Parathyroid adenoma (tissue), 2 donors: ENCODE measurements around the gene PTPRT.

Experiments used
- H2AFZ ChIP-seq: fragments of 300-600 bp; sonication (generic); one replicate; pipeline ENCODE4 v1.7.0; 2017; ENCODE audit warnings: antibody characterized with exemption, mild to moderate bottlenecking
- H3K27ac ChIP-seq: fragments of 300-600 bp; sonication (generic); one replicate; pipeline ENCODE4 v1.7.0; 2017
- H3K27me3 ChIP-seq: fragments of 300-600 bp; sonication (generic); one replicate; pipeline ENCODE4 v1.7.0; 2017; ENCODE audit warnings: low read length; ENCODE audit not compliant: control insufficient read depth, insufficient read depth
- H3K36me3 ChIP-seq: fragments of 300-600 bp; sonication (generic); one replicate; pipeline ENCODE4 v1.7.0; 2017; ENCODE audit warnings: low read length; ENCODE audit not compliant: control insufficient read depth, insufficient read depth
- H3K4me1 ChIP-seq: fragments of 300-600 bp; sonication (generic); one replicate; pipeline ENCODE4 v1.7.0; 2017; ENCODE audit warnings: control low read depth
- H3K4me2 ChIP-seq: fragments of 300-600 bp; sonication (generic); one replicate; pipeline ENCODE4 v1.7.0; 2017; ENCODE audit warnings: low read length
- H3K4me3 ChIP-seq: fragments of 300-600 bp; sonication (generic); one replicate; pipeline ENCODE4 v1.7.0; 2017; ENCODE audit warnings: low read depth, low read length
- H3K79me2 ChIP-seq: fragments of 300-600 bp; sonication (generic); one replicate; pipeline ENCODE4 v1.7.0; 2017; ENCODE audit warnings: control low read depth
- H3K9ac ChIP-seq: fragments of 300-600 bp; sonication (generic); one replicate; pipeline ENCODE4 v1.7.0; 2017; ENCODE audit warnings: mild to moderate bottlenecking
- H3K9me3 ChIP-seq: fragments of 300-600 bp; sonication (generic); one replicate; pipeline ENCODE4 v1.7.0; 2017; ENCODE audit warnings: low read length; ENCODE audit not compliant: control insufficient read depth
- TF ChIP-seq, protein P1 (sequence below): fragments of 300-600 bp; sonication (generic); IDR thresholded peaks from one replicate; pipeline ENCODE4 v1.7.0; 2017; ENCODE audit warnings: antibody characterized with exemption, mild to moderate bottlenecking
- donor health status: primary hyperparathyroidism.

PTPRT gene

DNA sequence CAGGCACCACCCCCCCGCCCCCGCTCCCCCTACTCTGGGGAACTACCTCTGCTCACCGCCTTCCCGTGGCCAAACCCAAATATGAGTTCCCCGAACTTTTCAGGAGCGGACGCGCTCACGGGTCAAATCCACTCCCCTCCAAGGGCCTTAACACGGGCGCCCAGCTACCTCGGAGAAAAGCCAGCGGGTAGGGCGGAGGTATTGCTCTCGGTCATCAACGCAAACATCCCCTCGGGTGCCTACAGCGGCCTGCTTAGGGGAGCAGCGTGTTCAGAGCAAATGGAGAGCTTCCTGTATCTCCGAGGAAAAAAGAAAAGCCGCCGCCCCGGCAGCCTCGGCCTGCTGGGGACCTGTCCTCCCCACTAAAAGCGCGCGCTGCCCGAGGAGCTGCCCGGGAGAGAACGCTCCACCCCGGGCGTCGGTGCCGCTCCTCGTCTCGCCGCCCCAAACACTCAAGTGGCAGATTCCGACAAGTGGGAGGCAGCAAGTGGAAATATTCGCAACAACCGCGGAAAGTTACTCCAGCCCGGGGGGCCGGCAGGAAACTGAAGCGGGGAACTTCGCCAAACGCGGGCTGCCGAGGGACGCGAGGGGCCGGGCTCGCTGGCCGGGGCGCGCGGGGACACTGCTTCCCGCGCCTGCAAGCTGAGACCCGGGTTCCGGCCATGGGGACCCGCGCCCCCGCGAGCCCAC is 699 bp downstream of the PTPRT start:
- H3K4me3 ChIP-seq, result no peak overlapping the region
- H3K27ac ChIP-seq, result peak overlapping the region; percentile 34

DNA sequence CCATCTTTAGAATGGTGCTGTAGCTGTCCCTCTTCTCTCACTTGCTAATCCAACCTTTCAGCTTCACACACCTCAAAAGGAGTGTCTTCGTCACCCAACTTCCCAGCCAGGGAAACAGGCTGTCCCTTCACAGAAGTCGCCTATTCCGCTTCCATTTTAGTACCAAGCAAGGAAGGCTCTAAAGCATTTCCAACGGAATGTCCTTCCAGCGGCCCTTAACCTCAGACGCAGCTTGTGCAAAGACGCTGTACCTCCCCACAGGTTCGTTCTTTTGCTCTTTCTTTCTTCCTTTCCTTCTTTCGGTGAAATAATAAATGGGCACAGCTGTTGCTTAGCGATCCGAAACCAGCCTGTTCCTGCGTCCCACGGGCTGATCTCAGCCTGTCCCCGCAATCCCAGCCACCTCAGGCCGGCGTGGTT is 1.5 kb downstream of the PTPRT start:
- peak overlapping the region; percentile 57 for H3K27ac ChIP-seq
- TF ChIP-seq, protein P1, sequence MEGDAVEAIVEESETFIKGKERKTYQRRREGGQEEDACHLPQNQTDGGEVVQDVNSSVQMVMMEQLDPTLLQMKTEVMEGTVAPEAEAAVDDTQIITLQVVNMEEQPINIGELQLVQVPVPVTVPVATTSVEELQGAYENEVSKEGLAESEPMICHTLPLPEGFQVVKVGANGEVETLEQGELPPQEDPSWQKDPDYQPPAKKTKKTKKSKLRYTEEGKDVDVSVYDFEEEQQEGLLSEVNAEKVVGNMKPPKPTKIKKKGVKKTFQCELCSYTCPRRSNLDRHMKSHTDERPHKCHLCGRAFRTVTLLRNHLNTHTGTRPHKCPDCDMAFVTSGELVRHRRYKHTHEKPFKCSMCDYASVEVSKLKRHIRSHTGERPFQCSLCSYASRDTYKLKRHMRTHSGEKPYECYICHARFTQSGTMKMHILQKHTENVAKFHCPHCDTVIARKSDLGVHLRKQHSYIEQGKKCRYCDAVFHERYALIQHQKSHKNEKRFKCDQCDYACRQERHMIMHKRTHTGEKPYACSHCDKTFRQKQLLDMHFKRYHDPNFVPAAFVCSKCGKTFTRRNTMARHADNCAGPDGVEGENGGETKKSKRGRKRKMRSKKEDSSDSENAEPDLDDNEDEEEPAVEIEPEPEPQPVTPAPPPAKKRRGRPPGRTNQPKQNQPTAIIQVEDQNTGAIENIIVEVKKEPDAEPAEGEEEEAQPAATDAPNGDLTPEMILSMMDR, result no peak
- H2AFZ ChIP-seq, result peak overlapping the region; percentile 83
- no peaks in the 10 kb centered on the region for H3K9me3 ChIP-seq
- peak overlapping the region; percentile 51 for H3K4me2 ChIP-seq
- H3K36me3 ChIP-seq, result no peaks in the 10 kb centered on the region
- no peak overlapping the region for H3K4me3 ChIP-seq
- H3K9ac ChIP-seq, result no peak overlapping the region
- peaks cover 5% of the 10 kb centered on the region for H3K4me1 ChIP-seq
- H3K27me3 ChIP-seq, result no peaks in the 10 kb centered on the region
- peaks cover 23% of the 10 kb centered on the region for H3K79me2 ChIP-seq

More for the DNA sequence above, 699 bp downstream of the PTPRT start:
- Histone ChIP-seq H3K27me3 (no peaks in the 10 kb centered on the region), H3K9ac (peak overlapping the region; percentile 61), H3K4me2 (peak overlapping the region; percentile 32), H2AFZ (peak overlapping the region; percentile 83), H3K79me2 (peaks cover 20% of the 10 kb centered on the region), H3K9me3 (no peaks in the 10 kb centered on the region), H3K36me3 (no peaks in the 10 kb centered on the region), H3K4me1 (peaks cover 5% of the 10 kb centered on the region)
- TF ChIP-seq, protein P1, result no peak

DNA sequence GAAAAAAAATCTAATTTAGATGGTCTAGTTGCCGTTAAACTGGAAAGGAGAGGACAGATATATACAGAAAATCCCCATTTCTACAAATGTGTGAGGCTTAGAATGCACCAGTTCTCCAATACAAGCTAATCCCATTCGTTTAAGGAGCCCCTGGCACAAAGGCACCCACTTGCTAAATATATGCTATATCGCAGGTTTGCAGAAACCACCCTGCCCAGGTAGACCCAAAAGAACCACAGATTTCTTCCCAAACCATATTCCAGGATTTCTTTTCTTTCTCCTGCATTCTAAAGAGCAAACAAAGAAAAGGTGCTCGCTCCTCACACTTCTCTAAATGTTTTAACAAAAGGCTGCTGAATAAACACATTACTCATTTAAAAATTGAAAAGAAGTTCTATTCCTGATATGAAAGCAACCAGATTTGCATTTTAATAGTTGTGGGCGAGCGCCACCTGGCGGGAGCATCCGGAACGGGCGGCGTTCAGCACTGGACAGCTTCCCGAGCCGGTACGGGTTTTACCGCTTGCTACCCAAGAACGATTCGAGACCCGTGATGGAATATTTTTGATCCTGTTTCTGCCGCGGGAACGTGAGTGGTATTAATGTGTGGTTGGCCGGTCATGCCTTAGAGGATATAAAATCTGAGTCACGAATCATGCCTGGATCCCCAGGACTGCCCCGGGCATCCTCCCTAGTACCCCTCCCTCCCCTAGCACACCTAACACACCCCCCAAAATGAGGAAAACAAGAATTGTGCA is 2.1 kb downstream of the PTPRT start:
- peak overlapping the region; percentile 57 for H3K27ac ChIP-seq
- peaks cover 29% of the 10 kb centered on the region for H3K79me2 ChIP-seq
- H3K4me1 ChIP-seq, result peaks cover 5% of the 10 kb centered on the region
- H2AFZ ChIP-seq, result peak overlapping the region; percentile 83
- H3K9me3 ChIP-seq, result no peaks in the 10 kb centered on the region
- no peak overlapping the region for H3K4me3 ChIP-seq
- H3K9ac ChIP-seq, result no peak overlapping the region
- H3K27me3 ChIP-seq, result no peaks in the 10 kb centered on the region
- H3K4me2 ChIP-seq, result no peak overlapping the region
- TF ChIP-seq, protein P1, result peak; percentile 97
- no peaks in the 10 kb centered on the region for H3K36me3 ChIP-seq

DNA sequence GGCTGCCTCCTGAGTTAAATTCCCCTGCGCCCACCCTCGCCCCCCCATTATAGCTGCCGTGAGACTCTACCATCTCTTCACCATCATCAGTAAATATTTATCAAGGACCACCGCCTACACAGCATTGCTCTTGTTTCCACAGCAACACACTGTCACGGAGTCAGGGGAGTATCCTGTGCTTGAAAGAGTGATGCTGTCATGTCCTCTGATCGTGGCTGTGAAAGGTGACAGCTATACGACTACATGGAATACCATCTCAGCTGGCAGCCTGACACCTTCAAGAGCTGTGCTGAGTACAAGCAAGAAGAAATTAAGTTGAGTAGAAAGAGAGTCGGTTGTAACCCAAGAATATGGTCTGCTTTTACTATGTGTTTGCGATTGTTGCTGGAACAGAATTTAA is 3.4 kb downstream of the PTPRT start:
- no peak overlapping the region for H2AFZ ChIP-seq
- H3K4me1 ChIP-seq, result peaks cover 5% of the 10 kb centered on the region
- H3K9ac ChIP-seq, result no peak overlapping the region
- no peaks in the 10 kb centered on the region for H3K36me3 ChIP-seq
- no peak overlapping the region for H3K27ac ChIP-seq
- no peaks in the 10 kb centered on the region for H3K27me3 ChIP-seq
- TF ChIP-seq, protein P1, result no peak
- no peak overlapping the region for H3K4me3 ChIP-seq
- no peak overlapping the region for H3K4me2 ChIP-seq
- H3K9me3 ChIP-seq, result no peaks in the 10 kb centered on the region
- H3K79me2 ChIP-seq, result peaks cover 38% of the 10 kb centered on the region
